ENCODE data around the gene MAST4.

Gene MAST4

GRCh38 chr5:66639037-66639436 is 42.8 kb downstream of the MAST4 start:
- H3K36me3 ChIP-seq (ENCODE audit: control insufficient read depth, insufficient read depth, low read length): no peaks in the 10 kb centered on the region
- WGBS, 2 experiments: no CpG with 5 or more reads among the region's 1 CpG
- H3K4me3 ChIP-seq (ENCODE audit: insufficient read depth, low read depth, low read length): no peak overlapping the region
- no peaks in the 10 kb centered on the region for H3K9me3 ChIP-seq (ENCODE audit: control insufficient read depth, low read length)
- H3K4me1 ChIP-seq (ENCODE audit: control insufficient read depth, insufficient read depth, low read length): no peaks in the 10 kb centered on the region
- no peak overlapping the region for H3K27ac ChIP-seq (ENCODE audit: insufficient read depth, low read depth, low read length, poor library complexity, severe bottlenecking)
- no peaks in the 10 kb centered on the region for H3K27me3 ChIP-seq (ENCODE audit: control insufficient read depth, insufficient read depth, low read length, poor library complexity, severe bottlenecking)

DNA sequence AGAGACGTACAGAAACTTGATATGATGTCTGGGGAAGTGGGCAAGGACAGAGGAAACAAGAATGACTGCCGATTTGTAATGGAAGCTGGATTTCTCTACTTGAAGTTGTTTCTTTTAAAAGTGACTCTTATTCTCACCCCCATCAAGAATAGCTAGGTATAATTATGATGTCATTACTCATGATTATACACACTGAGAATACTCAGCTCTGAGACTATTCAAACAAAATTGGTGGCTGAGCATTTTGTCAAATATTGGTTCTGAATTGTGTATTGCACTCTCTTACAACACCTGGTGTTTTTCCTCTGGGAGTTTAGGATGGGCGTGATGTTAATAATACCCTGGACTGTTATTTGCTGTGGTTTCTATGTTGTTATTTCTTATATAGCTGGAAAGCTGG is 46.3 kb downstream of the MAST4 start:
- H3K36me3 ChIP-seq (ENCODE audit: control insufficient read depth, insufficient read depth, low read length): no peaks in the 10 kb centered on the region
- no peaks in the 10 kb centered on the region for H3K9me3 ChIP-seq (ENCODE audit: control insufficient read depth, low read length)
- 82 to 92% methylated on average over 3 of the region's 3 CpGs for WGBS, 2 experiments
- H3K4me3 ChIP-seq (ENCODE audit: insufficient read depth, low read depth, low read length): no peak overlapping the region
- H3K27me3 ChIP-seq (ENCODE audit: control insufficient read depth, insufficient read depth, low read length, poor library complexity, severe bottlenecking): no peaks in the 10 kb centered on the region
- H3K27ac ChIP-seq (ENCODE audit: insufficient read depth, low read depth, low read length, poor library complexity, severe bottlenecking): no peak overlapping the region
- H3K4me1 ChIP-seq (ENCODE audit: control insufficient read depth, insufficient read depth, low read length): no peaks in the 10 kb centered on the region

- H3K27ac ChIP-seq (ENCODE audit: insufficient read depth, low read depth, low read length, poor library complexity, severe bottlenecking): no peak overlapping the region
- H3K27me3 ChIP-seq (ENCODE audit: control insufficient read depth, insufficient read depth, low read length, poor library complexity, severe bottlenecking): no peaks in the 10 kb centered on the region
- no peak overlapping the region for H3K4me3 ChIP-seq (ENCODE audit: insufficient read depth, low read depth, low read length)
- H3K36me3 ChIP-seq (ENCODE audit: control insufficient read depth, insufficient read depth, low read length): no peaks in the 10 kb centered on the region
- H3K9me3 ChIP-seq (ENCODE audit: control insufficient read depth, low read length): no peaks in the 10 kb centered on the region
- no peaks in the 10 kb centered on the region for H3K4me1 ChIP-seq (ENCODE audit: control insufficient read depth, insufficient read depth, low read length)
Observed at GRCh38 chr5:66643387-66643786, 47.2 kb downstream of the MAST4 start.

- Histone ChIP-seq H3K4me1 (ENCODE audit: control insufficient read depth, insufficient read depth, low read length) (no peaks in the 10 kb centered on the region), H3K4me3 (ENCODE audit: insufficient read depth, low read depth, low read length) (no peak overlapping the region), H3K9me3 (ENCODE audit: control insufficient read depth, low read length) (no peaks in the 10 kb centered on the region), H3K27ac (ENCODE audit: insufficient read depth, low read depth, low read length, poor library complexity, severe bottlenecking) (no peak overlapping the region), H3K27me3 (ENCODE audit: control insufficient read depth, insufficient read depth, low read length, poor library complexity, severe bottlenecking) (no peaks in the 10 kb centered on the region), H3K36me3 (ENCODE audit: control insufficient read depth, insufficient read depth, low read length) (no peaks in the 10 kb centered on the region)
Observed at GRCh38 chr5:66644111-66644510, 47.9 kb downstream of the MAST4 start.

DNA sequence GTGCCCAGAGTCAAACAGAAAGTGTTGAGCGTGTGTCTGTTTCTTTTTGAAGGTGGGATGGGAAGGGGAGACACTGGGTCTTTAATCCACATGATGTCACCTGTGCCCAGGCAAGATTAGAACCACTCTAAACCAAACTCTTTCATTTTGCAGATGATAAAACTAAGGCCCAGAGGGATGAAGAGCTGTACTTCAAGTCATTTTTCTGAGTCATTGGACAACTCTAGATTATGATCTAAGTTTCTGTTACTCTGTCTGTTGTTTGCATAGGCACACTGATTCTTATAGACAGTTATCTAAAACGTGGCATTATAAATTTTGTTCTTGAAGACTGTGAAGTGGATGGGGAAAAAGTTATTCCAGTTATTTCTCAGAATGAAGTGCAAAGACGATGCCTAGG is 48.8 kb downstream of the MAST4 start:
- Histone ChIP-seq H3K27ac (ENCODE audit: insufficient read depth, low read depth, low read length, poor library complexity, severe bottlenecking) (no peak overlapping the region), H3K4me1 (ENCODE audit: control insufficient read depth, insufficient read depth, low read length) (no peaks in the 10 kb centered on the region), H3K4me3 (ENCODE audit: insufficient read depth, low read depth, low read length) (no peak overlapping the region), H3K36me3 (ENCODE audit: control insufficient read depth, insufficient read depth, low read length) (no peaks in the 10 kb centered on the region), H3K27me3 (ENCODE audit: control insufficient read depth, insufficient read depth, low read length, poor library complexity, severe bottlenecking) (no peaks in the 10 kb centered on the region), H3K9me3 (ENCODE audit: control insufficient read depth, low read length) (no peaks in the 10 kb centered on the region)
- 93 to 95% methylated on average over 3 of the region's 3 CpGs for WGBS, 2 experiments

DNA sequence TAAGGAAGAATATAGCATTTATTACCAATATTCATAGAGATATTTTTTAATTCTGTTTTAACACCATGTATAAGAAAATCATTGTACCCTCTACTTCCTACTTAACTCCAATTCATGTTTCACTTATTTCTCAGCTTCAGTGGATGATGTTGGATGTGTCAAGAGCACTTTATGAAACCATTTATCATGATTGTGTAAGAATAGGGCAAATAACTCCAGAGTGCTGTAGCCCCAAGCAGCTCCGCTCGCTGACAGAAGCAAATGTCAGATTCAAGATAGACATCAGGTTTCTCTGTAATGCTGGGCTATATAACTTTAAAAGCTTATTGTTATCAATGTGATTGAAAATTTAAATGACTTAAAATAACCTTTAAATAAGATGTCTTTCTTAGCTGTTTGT is 50.4 kb downstream of the MAST4 start:
- no peaks in the 10 kb centered on the region for H3K27me3 ChIP-seq (ENCODE audit: control insufficient read depth, insufficient read depth, low read length, poor library complexity, severe bottlenecking)
- H3K9me3 ChIP-seq (ENCODE audit: control insufficient read depth, low read length): no peaks in the 10 kb centered on the region
- H3K36me3 ChIP-seq (ENCODE audit: control insufficient read depth, insufficient read depth, low read length): no peaks in the 10 kb centered on the region
- H3K27ac ChIP-seq (ENCODE audit: insufficient read depth, low read depth, low read length, poor library complexity, severe bottlenecking): no peak overlapping the region
- 87 to 100% methylated on average over 2 of the region's 2 CpGs for WGBS, 2 experiments
- H3K4me3 ChIP-seq (ENCODE audit: insufficient read depth, low read depth, low read length): no peak overlapping the region
- H3K4me1 ChIP-seq (ENCODE audit: control insufficient read depth, insufficient read depth, low read length): no peaks in the 10 kb centered on the region

DNA sequence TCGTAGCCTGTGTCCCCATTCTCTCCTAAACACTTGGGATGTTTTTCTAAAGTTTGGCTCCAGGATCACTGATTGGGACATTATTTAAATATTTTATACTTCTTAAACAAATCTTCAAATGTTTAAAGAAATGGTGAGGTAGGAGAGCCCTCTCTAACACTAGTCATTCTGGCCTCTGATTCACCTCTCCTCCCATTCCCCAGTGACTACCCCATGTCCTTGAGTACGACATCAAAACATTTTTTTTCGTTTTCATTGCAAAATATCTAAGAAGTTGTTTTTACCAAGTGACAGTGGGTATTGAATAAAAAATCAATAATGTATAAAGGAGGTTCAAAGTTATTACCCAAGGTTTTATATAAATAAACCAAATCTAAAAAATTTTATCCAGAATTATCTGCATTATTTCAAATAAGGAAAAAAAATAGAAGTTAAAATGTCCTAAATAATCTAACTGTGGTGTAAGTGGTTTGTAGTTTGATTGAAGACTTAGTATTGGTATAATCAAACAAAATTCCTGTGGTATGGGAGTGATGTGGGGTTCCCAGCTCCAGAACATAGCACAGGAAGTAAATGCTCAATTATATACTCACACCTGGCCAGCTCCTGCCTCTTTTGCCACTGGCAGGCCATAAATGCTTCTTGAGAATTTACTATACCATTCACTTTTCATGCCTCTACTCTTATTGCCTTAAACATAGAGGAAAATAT is 51.1 kb downstream of the MAST4 start:
- Histone ChIP-seq H3K4me3 (ENCODE audit: insufficient read depth, low read depth, low read length) (no peak overlapping the region), H3K36me3 (ENCODE audit: control insufficient read depth, insufficient read depth, low read length) (no peaks in the 10 kb centered on the region), H3K27ac (ENCODE audit: insufficient read depth, low read depth, low read length, poor library complexity, severe bottlenecking) (no peak overlapping the region), H3K27me3 (ENCODE audit: control insufficient read depth, insufficient read depth, low read length, poor library complexity, severe bottlenecking) (no peaks in the 10 kb centered on the region), H3K4me1 (ENCODE audit: control insufficient read depth, insufficient read depth, low read length) (no peaks in the 10 kb centered on the region), H3K9me3 (ENCODE audit: control insufficient read depth, low read length) (no peaks in the 10 kb centered on the region)
- 100% methylated on average over 3 of the region's 3 CpGs; no CpG with 5 or more reads in 1 of the 2 experiments for WGBS, 2 experiments

DNA sequence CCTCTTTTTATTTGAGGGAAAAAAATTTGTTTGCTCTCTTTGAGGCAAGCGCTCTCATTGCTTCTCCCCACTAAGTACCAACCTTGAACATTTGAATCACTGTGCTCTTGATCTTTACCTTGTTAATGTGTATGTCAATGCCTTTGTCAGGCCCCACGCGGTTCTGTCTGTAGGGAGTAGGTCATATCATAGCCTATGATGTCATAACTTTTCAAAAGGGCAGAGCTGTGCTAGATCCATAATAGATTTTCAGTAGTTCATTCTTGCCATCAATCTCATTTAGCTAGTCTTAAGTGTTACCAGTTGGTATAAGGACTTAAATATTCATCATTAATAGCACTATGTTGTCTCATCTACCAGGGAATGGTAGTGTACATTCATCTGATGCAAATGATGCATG is 56.6 kb downstream of the MAST4 start:
- H3K4me3 ChIP-seq (ENCODE audit: insufficient read depth, low read depth, low read length): no peak overlapping the region
- H3K9me3 ChIP-seq (ENCODE audit: control insufficient read depth, low read length): no peaks in the 10 kb centered on the region
- no peaks in the 10 kb centered on the region for H3K36me3 ChIP-seq (ENCODE audit: control insufficient read depth, insufficient read depth, low read length)
- H3K4me1 ChIP-seq (ENCODE audit: control insufficient read depth, insufficient read depth, low read length): no peaks in the 10 kb centered on the region
- no peaks in the 10 kb centered on the region for H3K27me3 ChIP-seq (ENCODE audit: control insufficient read depth, insufficient read depth, low read length, poor library complexity, severe bottlenecking)
- 80 to 82% methylated on average over 1 to 3 of the region's 3 CpGs for WGBS, 2 experiments
- no peak overlapping the region for H3K27ac ChIP-seq (ENCODE audit: insufficient read depth, low read depth, low read length, poor library complexity, severe bottlenecking)

- H3K36me3 ChIP-seq (ENCODE audit: control insufficient read depth, insufficient read depth, low read length): no peaks in the 10 kb centered on the region
- 79 to 91% methylated on average over 1 of the region's 1 CpG for WGBS, 2 experiments
- H3K4me3 ChIP-seq (ENCODE audit: insufficient read depth, low read depth, low read length): no peak overlapping the region
- no peaks in the 10 kb centered on the region for H3K4me1 ChIP-seq (ENCODE audit: control insufficient read depth, insufficient read depth, low read length)
- no peaks in the 10 kb centered on the region for H3K27me3 ChIP-seq (ENCODE audit: control insufficient read depth, insufficient read depth, low read length, poor library complexity, severe bottlenecking)
- no peak overlapping the region for H3K27ac ChIP-seq (ENCODE audit: insufficient read depth, low read depth, low read length, poor library complexity, severe bottlenecking)
- H3K9me3 ChIP-seq (ENCODE audit: control insufficient read depth, low read length): no peaks in the 10 kb centered on the region
Observed at GRCh38 chr5:66653325-66653724, 57.1 kb downstream of the MAST4 start.

DNA sequence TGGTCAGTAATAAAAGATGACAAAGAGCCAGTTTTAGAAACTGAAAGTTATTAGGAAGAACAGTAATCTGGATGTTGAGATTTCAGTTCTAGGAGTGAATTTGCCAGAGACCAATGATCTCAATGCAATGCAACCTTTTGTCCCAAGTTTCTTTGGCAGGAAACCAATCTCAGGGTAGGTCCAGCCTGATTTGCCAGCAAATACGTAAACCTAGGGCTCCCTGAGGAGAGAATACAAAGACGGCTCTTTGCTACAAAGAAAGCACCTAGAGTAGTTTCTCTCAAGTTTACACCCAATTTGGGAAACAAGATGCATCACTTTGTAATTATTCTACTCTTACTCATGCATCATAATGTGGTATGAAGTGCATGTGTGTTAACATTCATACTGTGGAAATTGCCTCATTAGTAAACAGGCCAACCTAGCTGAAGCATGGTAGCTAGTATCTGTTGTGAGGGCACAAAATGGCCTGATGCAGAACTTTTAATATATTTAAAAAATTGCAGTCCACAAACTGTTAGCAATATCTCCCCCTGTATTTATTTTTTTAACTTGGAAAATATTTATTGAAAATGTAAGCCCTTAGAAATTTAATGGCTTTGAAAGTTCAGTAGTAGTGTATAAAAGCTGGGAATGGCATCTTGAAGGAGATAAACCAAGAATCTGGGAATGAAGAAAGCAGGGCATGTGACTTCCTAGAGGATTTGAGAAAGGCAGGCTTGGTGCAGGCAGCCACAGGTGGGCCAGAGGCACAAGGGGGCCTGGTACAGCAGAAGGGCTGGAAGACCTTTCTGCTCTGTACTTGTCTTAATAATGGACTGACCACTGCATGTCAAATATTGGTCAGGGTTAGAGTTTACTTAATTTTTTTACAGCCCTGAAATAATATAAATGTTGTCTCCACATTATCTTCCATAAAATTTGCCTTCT is 59.5 kb downstream of the MAST4 start:
- Histone ChIP-seq H3K4me3 (ENCODE audit: insufficient read depth, low read depth, low read length) (no peak overlapping the region), H3K4me1 (ENCODE audit: control insufficient read depth, insufficient read depth, low read length) (no peaks in the 10 kb centered on the region), H3K9me3 (ENCODE audit: control insufficient read depth, low read length) (no peaks in the 10 kb centered on the region), H3K27ac (ENCODE audit: insufficient read depth, low read depth, low read length, poor library complexity, severe bottlenecking) (no peak overlapping the region), H3K36me3 (ENCODE audit: control insufficient read depth, insufficient read depth, low read length) (no peaks in the 10 kb centered on the region), H3K27me3 (ENCODE audit: control insufficient read depth, insufficient read depth, low read length, poor library complexity, severe bottlenecking) (no peaks in the 10 kb centered on the region)
- WGBS, 2 experiments: 27 to 51% methylated on average over 2 of the region's 2 CpGs
